Psoas muscle (tissue), 8 donors: ENCODE data around the gene CCL25. TPM values are rescaled to one million over a fixed set of nuclear protein-coding genes. Genes with fewer than 3 reads are reported as not detected.

Source experiments
- ATAC-seq, 4 donors: fragments of 200-7000 bp; cut with Tn5 transposase; one replicate each; pipeline ENCODE4 v1.9.1; 2020; ENCODE audit warnings: moderate library complexity in 3 of 4, mild to moderate bottlenecking in 2 of 4
- DNase-seq, 2 donors: peaks; one replicate each; pipeline ENCODE4 v3.0.0-alpha.2; 2020
- H3K27ac ChIP-seq: fragments of 200-600 bp; one replicate; pipeline ENCODE4 v1.8.0; 2022
- H3K27me3 ChIP-seq, 3 donors: fragments of 200-600 bp in 1 of 3; one replicate each; pipeline versions ENCODE4 v1.6.1 to v1.8.0; 2013 to 2022; ENCODE audit warnings: low read length in 2 of 3, mild to moderate bottlenecking in 2 of 3, moderate library complexity in 1 of 3; ENCODE audit not compliant: insufficient read depth in 3 of 3
- H3K36me3 ChIP-seq, 2 donors: fragments of 200-600 bp in 1 of 2; one replicate each; pipeline versions ENCODE4 v1.6.1 to v1.8.0; 2013 to 2022; ENCODE audit warnings: low read depth in 1 of 2, mild to moderate bottlenecking in 1 of 2, moderate library complexity in 1 of 2; ENCODE audit not compliant: insufficient read depth in 1 of 2
- H3K4me1 ChIP-seq: fragments of 200-600 bp; one replicate; pipeline ENCODE4 v1.8.0; 2022
- H3K4me3 ChIP-seq: fragments of 200-600 bp; one replicate; pipeline ENCODE4 v1.8.0; 2022; ENCODE audit warnings: mild to moderate bottlenecking
- H3K9me3 ChIP-seq: fragments of 200-600 bp; one replicate; pipeline ENCODE4 v1.8.0; 2022
- CTCF ChIP-seq: fragments of 200-600 bp; IDR thresholded peaks from one replicate; pipeline ENCODE4 v1.8.0; 2022; ENCODE audit warnings: antibody characterized with exemption
- WGBS, 3 donors: extraction: QIAGEN DNeasy Blood & Tissue Kit; methylation state at CpG; one replicate each; pipeline versions ENCODE4 v1.1.6 to v1.1.7; 2013; 5-methylcytosine and 5-hydroxymethylcytosine counted together
- intact Hi-C, 2 donors: fragments of 100-400 bp; cut with DNase I; formaldehyde crosslinking; loops; one replicate each; pipeline versions ENCODE4 v1.11.0 to v1.14.2; 2022
- polyA plus RNA-seq, 3 donors: library from polyadenylated mRNA; stranded (reverse); fragments of 200-250 nt; gene quantifications; one replicate each; pipeline ENCODE4 v1.2.3, GENCODE V29; 2013
- total RNA-seq, 4 donors: library from RNA; stranded (reverse); fragmentation: NEBNext Ultra II Directional in 2 of 4; extraction: Animal tissue kit (Norgen Biotek cat#: 25700) in 2 of 4; gene quantifications; one replicate each; pipeline versions ENCODE4 v1.2.1 to v1.2.4, GENCODE V29; 2021 to 2023
- donor health status: healthy with polysubstance abuse.
- donor health status: DM: no; HTN: no; CAD: no; lungs with moderate emphysema.
- donor health status: Bipolar disorder and iron deficiency.
- donor health status: healthy.
- donor health status: DM: yes; HTN: yes; CAD: no.
- donor health status: DM: no; HTN: no; CAD: no.
- donor health status: DM: no; HTN: no; CAD: no.
- donor health status: DM: yes; HTN: yes; CAD: no.

Gene CCL25
- total and polyA plus RNA-seq, 7 donors, result 0.22 TPM; not detected in 6

GRCh38 chr19:8110931-8111330 lies 58.4 kb downstream of the CCL25 start:
- intact Hi-C loops, result no loop called here
- Histone ChIP-seq H3K36me3 (no peaks in the 10 kb centered on the region), H3K27ac (no peak overlapping the region), H3K27me3 (no peaks in the 10 kb centered on the region), H3K4me1 (no peaks in the 10 kb centered on the region), H3K9me3 (no peaks in the 10 kb centered on the region), H3K4me3 (no peak overlapping the region)
- ATAC-seq, result no peak
- 96 to 97% (median 97%) methylated on average over 13 to 16 of the region's 16 CpGs for WGBS, 3 donors
- no peak for TF ChIP-seq CTCF
- no peak for DNase-seq

GRCh38 chr19:8111376-8111775 lies 58.8 kb downstream of the CCL25 start:
- Histone ChIP-seq H3K4me1 (no peaks in the 10 kb centered on the region), H3K27me3 (peaks cover 0 to 1% (median 0%) of the 10 kb centered on the region in 3 donors), H3K9me3 (no peaks in the 10 kb centered on the region), H3K4me3 (no peak overlapping the region), H3K36me3 (no peaks in the 10 kb centered on the region), H3K27ac (no peak overlapping the region)
- ATAC-seq (no peak), DNase-seq (no peak)
- 80 to 93% (median 84%) methylated on average over 14 to 16 of the region's 16 CpGs for WGBS, 3 donors
- TF ChIP-seq CTCF, result no peak
- intact Hi-C loops, result no loop called here

Other genes with a start within 250 kb of the CCL25 start
- gene EVI5L, start 222.5 kb upstream of the CCL25 start, total RNA-seq, result 10 to 100 TPM; 13.9 to 25.9 (median 22.2) TPM
- 10 to 100 TPM in 2 of 3 donors, 1 to 10 TPM in 1; 5.8 to 10.7 (median 10.0) TPM for gene EVI5L, start 222.5 kb upstream of the CCL25 start, polyA plus RNA-seq
- not detected for gene PRR36, start 178.4 kb upstream of the CCL25 start, total RNA-seq
- not detected for gene PRR36, start 178.4 kb upstream of the CCL25 start, polyA plus RNA-seq
- under 1 TPM; 0.07 to 0.26 (median 0.15) TPM for gene LRRC8E, start 164.2 kb upstream of the CCL25 start, total RNA-seq
- gene LRRC8E, start 164.2 kb upstream of the CCL25 start, polyA plus RNA-seq, result under 1 TPM in 2 of 3 donors, not detected in 1; 0.03 to 0.10 TPM
- gene MAP2K7, start 148.9 kb upstream of the CCL25 start, total RNA-seq, result 10 to 100 TPM; 42.7 to 72.5 (median 55.5) TPM
- 10 to 100 TPM; 35.4 to 43.9 (median 40.0) TPM for gene MAP2K7, start 148.9 kb upstream of the CCL25 start, polyA plus RNA-seq
- 10 to 100 TPM in 1 of 4 donors, 1 to 10 TPM in 3; 4.5 to 13.0 (median 7.5) TPM for gene TGFBR3L, start 137.9 kb upstream of the CCL25 start, total RNA-seq
- gene TGFBR3L, start 137.9 kb upstream of the CCL25 start, polyA plus RNA-seq, result 1 to 10 TPM; 1.2 to 1.5 (median 1.3) TPM
- gene SNAPC2, start 132.4 kb upstream of the CCL25 start, total RNA-seq, result 1 to 10 TPM; 4.6 to 8.7 (median 6.7) TPM
- 10 to 100 TPM in 2 of 3 donors, 1 to 10 TPM in 1; 8.4 to 16.0 (median 10.2) TPM for gene SNAPC2, start 132.4 kb upstream of the CCL25 start, polyA plus RNA-seq
- gene CTXN1, start 126.6 kb upstream of the CCL25 start, total RNA-seq, result under 1 TPM in 1 of 4 donors, not detected in 3; 0.30 TPM
- under 1 TPM in 2 of 3 donors, not detected in 1; 0.04 to 0.25 TPM for gene CTXN1, start 126.6 kb upstream of the CCL25 start, polyA plus RNA-seq
- 10 to 100 TPM; 67.0 to 95.8 (median 80.0) TPM for gene TIMM44, start 109.1 kb upstream of the CCL25 start, total RNA-seq
- 100 to 1,000 TPM in 2 of 3 donors, 10 to 100 TPM in 1; 95.1 to 173 (median 119) TPM for gene TIMM44, start 109.1 kb upstream of the CCL25 start, polyA plus RNA-seq
- gene ELAVL1, start 47.1 kb upstream of the CCL25 start, total RNA-seq, result 10 to 100 TPM; 44.5 to 57.9 (median 48.0) TPM
- gene ELAVL1, start 47.1 kb upstream of the CCL25 start, polyA plus RNA-seq, result 10 to 100 TPM; 22.3 to 41.6 (median 41.4) TPM
- under 1 TPM in 2 of 4 donors, not detected in 2; 0.02 to 0.51 TPM for gene FBN3, start 96.8 kb downstream of the CCL25 start, total RNA-seq
- gene FBN3, start 96.8 kb downstream of the CCL25 start, polyA plus RNA-seq, result under 1 TPM; 0.01 to 0.12 (median 0.01) TPM
- gene CERS4, start 156.6 kb downstream of the CCL25 start, total RNA-seq, result 1 to 10 TPM; 2.1 to 4.8 (median 3.6) TPM
- gene CERS4, start 156.6 kb downstream of the CCL25 start, polyA plus RNA-seq, result 1 to 10 TPM; 1.1 to 2.8 (median 1.3) TPM